NCI-H1048 (cell line): ENCODE data around the gene SLC20A1.
"Not testable (repeated sequence)": the region's sequence is repeated elsewhere in the genome, so short reads cannot be mapped to it uniquely, and the experiment has no call there.

Experiments
- DNase-seq: peaks from one replicate; lab custom pipeline; 2025; lab: John Stamatoyannopoulos, UW

SLC20A1 gene, protein sequence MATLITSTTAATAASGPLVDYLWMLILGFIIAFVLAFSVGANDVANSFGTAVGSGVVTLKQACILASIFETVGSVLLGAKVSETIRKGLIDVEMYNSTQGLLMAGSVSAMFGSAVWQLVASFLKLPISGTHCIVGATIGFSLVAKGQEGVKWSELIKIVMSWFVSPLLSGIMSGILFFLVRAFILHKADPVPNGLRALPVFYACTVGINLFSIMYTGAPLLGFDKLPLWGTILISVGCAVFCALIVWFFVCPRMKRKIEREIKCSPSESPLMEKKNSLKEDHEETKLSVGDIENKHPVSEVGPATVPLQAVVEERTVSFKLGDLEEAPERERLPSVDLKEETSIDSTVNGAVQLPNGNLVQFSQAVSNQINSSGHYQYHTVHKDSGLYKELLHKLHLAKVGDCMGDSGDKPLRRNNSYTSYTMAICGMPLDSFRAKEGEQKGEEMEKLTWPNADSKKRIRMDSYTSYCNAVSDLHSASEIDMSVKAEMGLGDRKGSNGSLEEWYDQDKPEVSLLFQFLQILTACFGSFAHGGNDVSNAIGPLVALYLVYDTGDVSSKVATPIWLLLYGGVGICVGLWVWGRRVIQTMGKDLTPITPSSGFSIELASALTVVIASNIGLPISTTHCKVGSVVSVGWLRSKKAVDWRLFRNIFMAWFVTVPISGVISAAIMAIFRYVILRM

DNA sequence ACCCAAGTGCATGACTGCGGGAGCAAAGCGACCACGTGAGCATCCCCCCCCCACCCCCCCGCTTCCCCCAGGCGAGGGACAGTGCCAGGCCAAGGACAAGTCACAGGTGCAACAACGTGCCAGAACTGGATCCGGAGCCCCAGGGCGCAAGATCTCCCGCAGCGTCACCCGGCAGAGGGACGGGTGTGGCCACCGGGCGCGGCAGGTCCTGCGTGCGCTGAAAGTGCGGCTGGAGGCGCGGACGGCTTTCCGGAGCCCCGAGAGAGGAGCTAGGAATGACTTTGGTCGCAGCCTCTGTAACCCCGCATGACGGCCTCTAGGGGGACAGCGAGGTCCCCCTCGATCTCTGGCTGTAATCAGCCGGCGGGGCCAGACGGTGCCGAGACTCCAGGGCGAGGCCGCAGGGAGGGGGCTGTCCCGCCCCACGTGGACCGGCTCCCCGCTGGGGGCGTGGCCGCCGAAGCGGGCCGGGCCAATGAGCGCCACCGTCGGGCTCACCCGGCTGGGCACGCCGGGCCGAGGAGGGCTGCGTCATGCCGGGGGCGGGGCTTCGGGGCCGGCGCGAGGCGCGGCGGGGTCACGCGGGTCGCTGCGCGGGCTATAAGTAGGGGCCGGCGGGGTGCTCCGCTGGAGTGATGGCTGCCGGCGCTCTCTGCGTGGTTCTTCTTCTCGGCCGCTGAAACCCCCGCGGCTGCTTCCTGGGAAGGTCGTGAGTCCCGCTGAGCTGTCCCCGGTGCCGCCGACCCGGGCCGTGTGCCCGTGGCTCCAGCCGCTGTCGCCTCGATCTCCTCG is at the start of gene SLC20A1:
SLC20A1 (plus strand) TSS at position 630 of the 792 bp plus-strand sequence. CDS start 890 bp downstream, outside the sequence.
- DNase-seq, result peak; percentile 85

DNA sequence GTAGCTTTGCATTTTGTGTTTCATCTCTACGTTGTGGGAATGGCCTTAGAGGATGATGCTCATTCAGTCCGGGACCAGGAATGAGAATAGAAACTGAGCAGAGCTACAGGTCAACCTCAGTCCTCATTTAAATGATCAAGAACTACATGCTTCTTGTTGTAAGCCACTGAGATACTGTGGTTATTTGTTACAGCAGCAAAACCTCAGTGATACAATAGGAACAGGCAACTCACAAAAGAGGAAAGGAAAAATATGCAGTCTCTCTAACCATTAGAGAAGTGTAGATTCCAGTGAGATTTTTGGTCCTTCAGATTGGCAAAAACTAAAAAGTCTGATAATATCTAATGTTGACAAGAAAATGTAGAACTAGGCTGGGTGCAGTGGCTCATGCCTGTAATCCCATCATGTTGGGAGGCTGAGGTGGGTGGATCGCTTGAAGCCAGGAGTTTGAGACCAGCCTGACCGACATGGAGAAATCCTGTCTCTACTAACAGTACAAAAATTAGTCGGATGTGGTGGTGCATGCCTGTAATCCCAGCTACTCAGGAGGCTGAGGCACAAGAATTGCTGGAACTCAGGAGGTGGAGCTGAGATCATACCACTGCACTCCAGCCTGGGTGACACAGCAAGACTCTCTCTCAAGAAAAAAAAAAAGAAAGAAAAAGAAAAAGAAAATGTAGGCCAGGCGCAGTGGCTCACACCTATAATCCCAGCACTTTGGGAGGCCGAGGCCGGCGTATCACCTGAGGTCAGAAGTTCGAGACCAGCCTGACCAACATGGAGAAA is 48.0 kb upstream of the SLC20A1 start:
- no peak for DNase-seq

DNA sequence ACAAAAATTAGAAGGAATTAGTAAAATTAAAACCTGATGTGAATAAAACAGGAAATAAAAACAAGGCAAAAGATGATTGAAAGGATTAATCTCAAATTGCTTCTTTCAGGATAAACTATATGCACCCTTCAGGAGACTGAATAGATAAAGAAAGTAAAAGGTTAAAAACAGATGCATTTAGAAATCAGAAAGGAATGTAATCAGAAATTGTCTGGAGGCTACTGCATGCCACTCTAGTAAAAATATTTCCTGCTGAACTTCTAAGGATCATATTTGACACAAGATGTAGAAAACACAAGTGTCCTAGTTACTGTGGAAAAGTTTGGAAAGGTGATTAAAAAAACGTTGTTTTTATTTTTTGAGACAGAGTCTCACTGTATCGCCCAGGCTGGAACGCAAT is 45.1 kb upstream of the SLC20A1 start:
- DNase-seq, result no peak

DNA sequence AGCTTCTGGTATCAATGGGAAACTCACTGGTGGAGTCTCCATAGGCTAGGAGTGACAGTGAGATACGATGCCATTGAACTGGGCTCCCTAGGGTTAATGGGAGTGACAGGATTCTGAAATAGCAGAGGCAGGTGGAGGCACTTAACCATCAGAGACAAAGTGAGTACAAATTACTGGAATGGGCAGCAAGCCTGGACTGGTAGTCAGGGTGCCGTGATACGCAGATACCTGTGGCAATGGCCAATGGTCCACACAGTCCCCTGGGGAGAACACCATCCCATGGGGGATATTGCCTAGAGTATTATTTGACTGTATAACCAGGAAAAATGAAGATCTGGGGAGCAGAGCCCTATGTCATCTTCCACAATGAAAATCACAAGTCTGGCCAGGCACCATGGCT is 44.0 kb upstream of the SLC20A1 start:
- DNase-seq, result no peak

DNA sequence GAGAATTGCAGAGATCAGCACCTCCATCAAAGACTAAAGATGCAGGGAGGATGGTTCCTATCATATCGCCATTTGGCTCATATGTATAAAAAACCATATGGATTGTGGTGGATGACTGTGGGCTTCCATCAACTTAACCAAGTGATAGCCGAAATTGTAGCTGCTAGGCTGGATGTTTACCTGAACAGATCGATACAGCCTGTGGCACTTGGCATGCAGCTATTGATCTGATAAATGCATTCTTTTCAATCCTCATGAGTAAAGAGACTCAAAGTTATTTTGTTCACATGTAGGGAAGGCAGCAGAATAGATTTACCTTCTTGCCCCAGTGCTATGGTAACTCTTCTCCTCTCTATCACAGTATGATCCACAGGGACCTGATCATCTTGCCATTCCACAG is 42.8 kb upstream of the SLC20A1 start:
- DNase-seq, result no peak

DNA sequence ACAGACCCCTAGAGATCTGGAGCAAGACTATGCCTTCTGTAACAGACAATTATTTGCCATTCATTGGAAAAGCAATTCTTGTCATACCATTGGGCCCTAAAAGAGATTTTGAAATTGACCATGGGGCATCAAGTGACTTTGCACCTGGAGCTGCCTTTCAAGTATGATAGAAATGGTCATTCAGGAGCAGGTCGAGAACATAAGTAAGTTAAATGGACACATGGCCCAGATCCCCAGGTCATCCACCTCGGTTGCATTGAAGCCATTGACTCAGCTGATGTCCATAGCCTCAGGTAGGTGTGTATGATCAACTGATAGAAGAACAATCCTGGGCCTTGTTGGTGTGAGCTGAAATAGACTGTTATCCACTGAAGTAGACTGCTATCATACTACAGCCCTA is 42.0 kb upstream of the SLC20A1 start:
- DNase-seq, result no peak

DNA sequence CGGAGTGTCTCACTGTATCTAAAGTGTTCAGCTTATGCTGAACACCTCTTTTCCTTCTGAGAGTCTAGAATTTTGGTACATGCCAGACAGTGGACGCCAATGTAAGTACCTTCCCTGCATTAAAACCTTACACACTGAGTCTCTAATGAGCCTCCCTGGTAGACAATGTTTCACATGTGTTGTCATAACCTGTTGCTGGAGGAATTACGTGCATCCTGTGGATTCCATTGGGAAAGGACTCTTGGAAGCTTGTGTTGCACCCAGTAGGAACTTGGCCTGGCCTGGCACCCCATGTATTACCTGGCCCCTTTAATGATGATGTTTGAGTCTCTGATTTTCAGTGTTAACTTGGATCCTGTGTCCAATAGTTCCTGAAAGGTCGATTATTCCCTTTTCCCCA is 40.8 kb upstream of the SLC20A1 start:
- DNase-seq, result no peak

DNA sequence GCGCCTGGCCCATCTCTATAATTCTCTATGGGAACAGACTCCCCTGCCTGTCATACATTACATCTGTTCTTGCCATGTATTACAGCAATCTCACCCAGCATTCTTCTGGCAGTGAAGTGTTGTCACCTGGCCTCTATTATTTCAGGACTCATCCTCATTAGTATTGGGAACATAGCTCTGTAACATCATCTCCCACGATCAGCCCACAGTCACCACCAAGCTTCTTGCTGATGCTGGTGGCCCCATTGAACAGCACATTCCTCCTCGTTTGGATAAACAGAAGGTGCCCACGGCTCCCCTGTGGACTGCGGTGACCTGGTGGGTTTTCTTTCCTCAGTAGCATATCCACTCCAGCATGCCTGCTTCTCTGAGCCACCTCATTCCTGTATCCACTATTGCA is 39.8 kb upstream of the SLC20A1 start:
- DNase-seq, result no peak

DNA sequence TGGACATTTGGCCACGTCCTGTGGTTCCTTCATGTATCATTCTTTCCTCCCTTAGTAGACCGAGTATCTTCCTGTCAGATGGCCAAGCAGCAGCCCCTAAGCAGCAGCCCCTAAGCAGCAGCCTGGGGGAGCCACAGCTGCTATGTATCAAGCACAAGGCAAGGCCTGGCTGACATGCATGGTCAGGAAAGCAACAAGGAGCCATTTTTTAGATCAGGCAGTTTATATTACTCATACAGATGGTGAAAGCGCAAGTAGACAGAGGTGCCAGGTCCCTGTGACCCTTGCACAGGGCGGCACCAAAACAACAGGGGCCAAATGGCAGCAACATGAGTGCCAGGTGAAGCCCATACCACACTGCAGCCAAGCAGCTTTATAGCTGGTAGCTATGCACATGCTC is 39.2 kb upstream of the SLC20A1 start:
- DNase-seq, result no peak

DNA sequence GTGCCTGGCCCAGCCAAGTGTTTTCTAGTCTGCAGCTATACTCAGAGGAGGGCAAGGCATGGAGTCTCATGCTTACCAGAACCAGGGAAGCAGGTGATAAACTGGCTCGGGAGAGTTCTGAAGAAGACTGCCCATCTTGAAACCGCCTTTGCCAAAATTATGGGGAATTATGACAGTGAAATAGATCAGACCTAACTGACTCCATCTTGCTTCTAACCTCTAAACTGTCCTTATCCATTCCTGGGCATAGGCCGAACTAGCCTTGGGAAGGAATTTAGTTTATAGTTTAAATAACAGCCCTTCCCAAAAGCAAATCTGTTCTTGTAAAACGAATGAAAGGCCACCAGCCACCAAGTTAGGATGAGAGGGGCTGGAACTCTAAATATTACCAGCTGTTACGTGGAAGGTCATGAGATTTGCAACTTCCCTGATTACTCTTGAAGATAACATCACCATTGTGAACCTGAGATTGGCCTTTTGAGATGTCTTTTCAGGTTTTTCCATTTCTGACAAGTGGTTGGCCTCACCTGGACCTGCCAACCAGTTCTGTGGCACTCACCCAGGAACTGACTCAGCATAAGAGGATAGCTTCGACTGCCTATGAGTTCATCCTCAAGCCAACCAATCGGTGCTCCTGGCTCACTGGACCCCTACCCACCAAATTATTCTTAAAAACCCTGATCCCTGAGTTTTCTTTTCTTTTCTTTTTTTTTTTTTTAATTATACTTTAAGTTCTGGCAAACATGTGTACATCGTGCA is 37.9 kb upstream of the SLC20A1 start:
- no peak for DNase-seq

DNA sequence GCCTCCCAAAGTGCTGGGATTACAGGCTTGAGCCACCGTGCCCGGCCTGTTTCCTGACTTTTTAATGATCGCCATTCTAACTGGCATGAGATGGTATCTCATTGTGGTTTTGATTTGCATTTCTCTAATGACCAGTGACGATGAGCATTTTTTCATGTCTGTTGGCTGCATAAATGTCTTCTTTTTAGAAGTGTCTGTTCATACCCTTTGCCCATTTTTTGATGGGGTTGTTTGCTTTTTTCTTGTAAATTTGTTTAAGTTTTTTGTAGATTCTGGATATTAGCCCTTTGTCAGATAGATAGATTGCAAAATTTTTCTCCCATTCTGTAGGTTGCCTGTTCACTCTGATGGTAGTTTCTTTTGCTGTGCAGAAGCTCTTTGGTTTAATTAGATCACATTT is 36.4 kb upstream of the SLC20A1 start:
- not testable (repeated sequence) for DNase-seq

DNA sequence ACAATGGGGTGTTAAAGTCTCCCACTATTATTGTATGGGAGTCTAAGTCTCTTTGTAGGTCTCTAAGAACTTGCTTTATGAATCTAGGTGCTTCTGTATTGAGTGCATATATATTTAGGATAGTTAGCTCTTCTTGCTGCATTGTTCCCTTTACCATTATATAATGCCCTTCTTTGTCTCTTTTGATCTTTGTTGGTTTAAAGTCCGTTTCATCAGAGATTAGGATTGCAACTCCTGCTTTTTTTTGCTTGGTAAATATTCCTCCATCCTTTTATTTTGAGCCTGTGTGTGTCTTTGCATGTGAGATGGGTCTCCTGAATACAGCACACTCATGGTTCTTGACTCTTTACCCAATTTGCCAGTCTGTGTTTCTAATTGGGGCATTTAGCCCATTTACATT is 33.5 kb upstream of the SLC20A1 start:
- not testable (repeated sequence) for DNase-seq

DNA sequence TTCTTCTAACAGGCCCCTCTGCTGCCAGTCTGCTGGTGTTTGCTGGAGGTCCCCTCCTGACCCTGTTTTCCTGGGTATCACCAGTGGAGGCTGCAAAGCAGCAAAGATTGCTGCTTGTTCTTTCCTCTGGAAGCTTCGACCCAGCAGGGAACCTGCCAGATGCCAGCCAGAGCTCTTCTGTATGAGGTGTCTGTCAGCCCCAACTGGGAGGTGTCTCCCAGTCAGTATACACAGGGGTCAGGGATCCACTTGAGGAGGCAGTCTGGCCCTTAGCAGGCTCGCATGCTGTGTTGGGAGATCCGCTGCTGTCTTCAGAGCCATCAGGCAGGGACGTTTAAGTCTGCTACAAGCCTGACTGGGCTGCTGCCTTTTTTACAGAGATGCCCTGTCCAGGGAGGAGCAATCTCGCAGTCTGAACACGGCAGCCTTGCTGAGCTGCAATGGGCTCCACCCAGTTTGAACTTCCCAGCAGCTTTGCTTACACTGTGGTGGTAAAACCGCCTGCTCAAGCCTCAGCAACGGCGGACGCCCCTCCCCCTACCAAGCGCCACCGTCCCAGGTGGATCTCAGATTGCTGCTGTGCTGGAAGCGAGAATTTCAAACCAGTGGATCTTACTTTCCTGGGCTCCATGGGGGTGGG is 31.4 kb upstream of the SLC20A1 start:
- DNase-seq, result no peak

DNA sequence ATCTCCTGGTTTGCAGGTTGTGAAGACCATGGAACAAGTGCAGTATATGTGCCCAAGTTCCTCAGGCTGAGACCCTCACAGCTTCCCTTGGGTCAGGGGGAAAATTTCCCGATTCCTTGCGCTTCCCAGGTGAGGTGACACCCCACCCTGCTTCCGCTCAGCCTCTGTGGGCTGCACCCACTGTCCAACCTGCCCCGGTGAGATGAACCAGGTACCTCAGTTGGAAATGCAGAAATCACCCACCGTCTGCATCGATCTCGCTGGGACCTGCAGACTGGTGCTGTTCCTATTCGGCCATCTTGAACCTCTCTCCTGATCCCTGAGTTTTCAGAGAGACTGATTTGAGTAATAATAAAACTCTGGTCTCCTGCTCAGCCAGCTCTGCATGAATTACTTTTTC is 30.7 kb upstream of the SLC20A1 start:
- no peak for DNase-seq

DNA sequence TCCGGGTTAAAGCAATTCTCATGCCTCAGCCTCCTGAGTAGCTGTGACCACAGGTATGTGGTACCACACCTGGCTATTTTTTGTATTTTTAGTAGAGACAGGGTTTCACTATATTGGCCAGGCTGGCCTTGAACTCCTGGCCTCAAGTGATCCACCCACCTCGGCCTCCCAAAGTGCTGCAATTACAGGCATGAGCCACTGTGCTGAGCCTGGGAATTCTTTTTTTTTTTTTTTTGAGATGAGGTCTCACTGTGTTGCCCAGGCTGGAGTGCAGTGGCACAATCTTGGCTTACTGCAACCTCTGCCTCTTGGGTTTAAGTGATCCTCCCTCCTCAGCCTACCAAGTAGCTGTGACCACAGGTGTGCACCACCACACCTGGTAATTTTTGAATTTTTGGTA is 29.9 kb upstream of the SLC20A1 start:
- DNase-seq, result not testable (repeated sequence)

DNA sequence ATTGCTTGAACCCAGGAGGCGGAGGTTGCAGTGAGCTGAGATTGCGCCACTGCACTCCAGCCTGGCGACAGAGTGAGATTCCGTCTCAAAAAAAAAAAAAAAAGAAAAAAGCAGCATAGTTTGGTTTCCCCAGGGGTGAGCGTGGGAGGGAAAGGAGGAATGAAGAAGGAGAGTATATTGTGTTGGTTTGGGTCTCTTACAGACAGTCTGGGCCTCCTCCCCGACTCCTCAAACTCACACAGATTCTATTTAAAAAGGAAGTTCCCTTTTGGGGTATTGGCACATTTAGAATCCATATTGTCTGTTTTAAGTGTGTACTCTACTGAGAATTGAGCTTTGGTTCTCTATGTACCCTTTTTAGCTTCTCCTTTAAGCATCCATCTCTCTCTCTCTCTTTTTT is 27.4 kb upstream of the SLC20A1 start:
- no peak for DNase-seq

DNA sequence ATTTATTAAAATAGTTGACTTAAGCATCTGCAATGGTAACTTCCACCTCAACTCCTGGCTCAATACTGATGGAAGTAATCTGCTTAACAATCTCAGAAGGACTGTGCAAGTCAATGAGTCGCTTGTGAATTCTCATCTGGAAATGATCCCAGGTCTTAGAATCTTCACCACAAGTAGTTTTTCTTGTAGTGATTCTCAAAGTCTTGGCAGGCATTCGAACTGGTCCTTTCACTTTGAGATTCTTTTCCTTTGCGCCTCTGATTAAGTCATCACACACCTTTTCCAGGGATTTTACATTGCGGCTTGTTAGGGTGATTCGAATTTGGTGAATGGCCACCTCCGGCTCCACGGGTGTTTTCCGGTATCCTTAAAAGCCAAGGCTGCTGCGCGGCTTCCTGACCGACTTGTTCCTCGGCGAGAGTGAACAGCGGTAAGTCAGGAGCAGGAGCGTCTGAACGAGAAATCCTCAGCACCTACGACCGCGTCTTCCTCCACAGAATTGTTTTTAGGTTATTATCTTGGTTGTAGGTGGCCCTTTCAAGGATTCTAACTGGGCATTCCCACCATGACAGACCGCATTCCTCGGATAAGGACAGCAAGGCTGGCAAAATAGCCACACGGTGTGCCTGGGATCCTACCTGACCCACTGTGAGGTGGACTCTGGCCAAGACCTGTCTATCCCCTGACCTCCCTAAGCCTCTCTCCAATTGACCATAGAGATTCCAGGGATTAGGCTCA is 23.8 kb upstream of the SLC20A1 start:
- DNase-seq, result no peak

DNA sequence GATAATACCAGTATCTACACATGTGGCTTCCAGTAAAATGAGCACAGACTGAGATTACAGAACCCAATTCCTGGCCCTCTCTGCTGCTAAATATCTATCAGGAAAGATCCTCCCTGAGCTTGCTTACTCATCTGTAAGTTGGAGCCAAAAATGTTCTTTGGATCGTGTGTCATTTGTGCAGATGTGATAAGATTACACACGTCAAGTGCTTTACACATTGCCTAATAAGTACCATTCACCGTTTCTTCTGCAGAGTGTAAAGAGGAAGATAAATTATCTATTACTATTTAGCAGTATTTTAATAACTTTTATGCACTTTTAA is 23.2 kb upstream of the SLC20A1 start:
- DNase-seq, result no peak

DNA sequence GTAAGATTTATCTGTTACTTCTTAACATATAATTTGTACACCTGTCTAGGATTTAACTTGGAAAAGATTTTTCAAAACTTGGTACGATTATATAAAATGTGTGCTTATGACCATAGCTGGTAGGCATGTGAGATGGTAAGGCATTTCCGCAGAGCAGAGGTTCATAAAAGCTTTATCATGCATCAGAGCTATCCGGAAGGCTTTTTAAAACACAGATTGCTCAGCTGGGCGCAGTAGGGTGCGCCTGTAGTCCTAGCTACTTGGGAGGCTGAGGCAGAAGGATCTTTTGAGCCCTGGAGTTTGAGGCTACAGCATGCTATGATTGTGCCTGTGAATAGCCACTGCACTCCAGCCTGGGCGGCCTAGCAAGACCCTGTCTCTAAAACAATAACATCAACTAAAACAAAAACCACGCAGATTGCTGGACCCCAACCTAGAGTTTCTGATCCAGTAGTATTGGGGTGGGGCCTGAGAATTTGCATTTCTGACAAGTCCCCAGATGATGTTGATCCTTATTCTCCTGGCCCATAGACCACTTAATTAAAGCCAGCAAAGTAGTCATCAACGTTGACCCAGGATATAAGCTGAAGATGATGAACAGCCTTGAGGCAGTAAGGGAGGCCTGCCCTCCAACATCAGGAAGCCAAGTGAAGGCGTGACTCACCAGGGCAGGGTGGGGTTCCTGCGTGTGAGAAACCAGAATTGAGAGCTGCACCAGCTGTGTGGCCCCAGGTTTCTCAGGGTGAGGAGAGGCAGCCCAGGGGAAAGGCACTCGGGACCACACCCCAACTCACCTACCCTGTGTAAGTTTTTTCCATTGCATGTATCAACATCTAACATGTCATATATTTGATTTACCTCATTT is 21.6 kb upstream of the SLC20A1 start:
- DNase-seq, result no peak
